HG03457 (cell line): ENCODE data around the gene ABCG5.
A peak's percentile ranks its signal among the peaks of the same experiment; 100 is the strongest.

Experiments
- ATAC-seq: cut with Tn5 transposase; IDR thresholded peaks from one replicate; pipeline ENCODE4 v1.9.1; 2021; ENCODE audit warnings: moderate number of reproducible peaks; ENCODE audit not compliant: unreplicated experiment

ABCG5 gene

GRCh38 chr2:43838560-43839267, at the start of gene ABCG5, which contains the start of gene ABCG8:
TSS of gene ABCG5 (minus strand) at chr2:43838839. CDS start at chr2:43838679, 160 bp downstream.
TSS of gene ABCG8 (plus strand) at chr2:43838971. CDS start at chr2:43839054, 83 bp downstream.
- ATAC-seq = no peak

DNA sequence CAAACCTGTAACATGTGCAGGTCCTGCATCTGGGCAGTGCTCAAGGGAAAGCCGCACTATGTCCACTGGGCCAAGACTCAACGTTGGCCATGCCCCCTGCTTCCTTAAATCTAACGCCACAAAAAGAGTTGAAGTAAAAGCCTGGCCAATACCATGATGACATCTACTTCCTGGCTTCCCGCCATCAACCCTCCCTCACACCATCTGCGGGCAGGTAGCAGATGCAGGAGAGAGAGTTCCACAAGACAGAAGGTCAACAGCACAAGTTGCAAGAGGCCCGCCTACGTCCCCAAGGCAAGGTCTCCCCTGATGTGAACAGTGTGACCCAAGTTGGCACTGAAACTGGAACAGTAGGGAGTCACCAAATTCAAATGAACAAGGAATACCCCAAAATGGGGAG, 48.5 kb upstream of the ABCG5 start:
- ATAC-seq = no peak

- no peak for ATAC-seq
Observed at GRCh38 chr2:43885132-43885632, 46.5 kb upstream of the ABCG5 start.

GRCh38 chr2:43884689-43885088, 46.0 kb upstream of the ABCG5 start:
- no peak for ATAC-seq

- ATAC-seq = no peak
Observed at GRCh38 chr2:43882312-43882711, 43.7 kb upstream of the ABCG5 start.

DNA sequence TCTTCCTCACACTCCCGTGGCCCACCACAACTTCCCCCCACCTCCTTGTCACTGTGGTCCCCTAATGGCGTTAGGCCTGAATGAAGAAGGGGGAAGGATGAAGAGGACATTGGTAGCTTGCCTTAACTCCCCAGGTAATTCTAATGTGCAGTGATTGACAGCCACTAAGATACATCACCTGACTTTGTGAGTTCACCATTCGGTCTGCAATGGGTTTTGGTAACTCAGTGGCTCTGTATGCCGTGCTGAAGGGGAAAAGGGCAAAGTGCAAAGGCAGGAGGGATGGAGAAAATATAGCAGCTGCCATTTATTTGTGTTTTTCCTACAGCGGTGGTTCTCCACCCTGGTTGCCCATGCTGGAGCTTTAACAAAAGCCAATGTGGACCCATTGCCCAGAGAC, 42.3 kb upstream of the ABCG5 start:
- ATAC-seq = no peak

DNA sequence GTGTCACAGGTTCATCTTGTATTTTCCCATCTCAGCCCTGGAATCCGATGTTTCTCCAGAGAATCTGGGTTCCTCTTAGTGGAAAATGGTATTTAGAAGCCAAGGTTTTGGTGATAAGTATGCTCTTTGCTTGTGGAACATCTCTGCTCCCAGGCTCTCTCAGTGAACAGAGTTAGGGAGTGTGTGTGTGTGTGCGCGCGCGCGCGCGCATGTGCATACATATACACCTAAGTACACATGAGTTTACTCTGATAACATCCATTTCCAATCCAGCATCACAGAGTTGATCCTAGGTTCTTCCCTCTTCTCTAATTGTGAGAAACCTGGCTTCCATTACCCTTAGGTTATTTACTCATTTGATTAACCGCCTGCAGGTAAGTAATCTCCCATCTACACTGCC, 41.8 kb upstream of the ABCG5 start:
- no peak for ATAC-seq

DNA sequence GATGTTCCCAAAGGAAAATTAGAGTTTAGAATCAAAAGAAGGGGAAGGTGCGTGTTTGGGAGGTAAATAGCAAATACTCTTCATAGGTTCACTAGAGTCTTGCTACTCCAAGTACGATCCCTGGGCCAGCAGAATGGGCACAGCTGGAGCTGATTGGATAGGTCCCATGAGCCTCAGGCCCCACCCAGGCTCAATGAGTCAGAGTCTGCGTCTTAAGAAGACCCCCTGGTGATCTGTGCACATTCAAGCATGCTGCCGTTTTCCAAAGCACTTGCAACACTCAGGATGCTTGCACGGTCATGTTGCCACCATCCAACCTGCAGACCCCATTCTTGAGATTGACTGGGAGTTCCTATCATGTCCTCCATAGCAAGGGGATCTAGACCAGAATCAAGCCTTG, 40.6 kb upstream of the ABCG5 start:
- ATAC-seq = no peak

DNA sequence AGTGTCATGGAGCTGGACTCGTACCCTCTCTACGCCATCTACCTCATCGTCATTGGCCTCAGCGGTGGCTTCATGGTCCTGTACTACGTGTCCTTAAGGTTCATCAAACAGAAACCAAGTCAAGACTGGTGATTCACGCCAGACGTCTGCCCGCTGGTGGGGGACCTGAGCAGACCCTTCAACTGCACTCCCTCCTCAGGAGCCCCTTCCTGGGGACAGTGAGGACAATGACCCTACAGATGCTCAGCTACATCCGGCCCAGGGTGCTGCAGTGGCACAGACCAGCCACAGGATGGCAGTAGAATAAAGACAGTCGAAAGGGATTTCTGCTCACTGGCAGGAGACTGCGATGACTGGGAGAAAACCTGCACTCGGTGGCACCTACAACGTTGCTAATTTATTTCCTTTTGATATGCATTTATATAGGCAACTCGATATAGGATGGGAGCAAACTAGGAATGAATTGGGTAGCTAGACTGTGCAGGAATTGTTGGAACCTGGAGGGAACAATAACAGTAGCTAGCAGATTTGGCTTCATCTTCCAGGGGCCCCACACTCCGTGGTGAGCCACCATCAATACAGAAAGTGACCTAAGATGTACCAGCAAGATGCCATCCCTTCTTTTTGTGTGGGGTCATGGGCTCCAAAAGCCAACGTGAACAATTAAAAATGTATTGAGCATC, 39.3 kb upstream of the ABCG5 start:
- ATAC-seq = peak; percentile 67

DNA sequence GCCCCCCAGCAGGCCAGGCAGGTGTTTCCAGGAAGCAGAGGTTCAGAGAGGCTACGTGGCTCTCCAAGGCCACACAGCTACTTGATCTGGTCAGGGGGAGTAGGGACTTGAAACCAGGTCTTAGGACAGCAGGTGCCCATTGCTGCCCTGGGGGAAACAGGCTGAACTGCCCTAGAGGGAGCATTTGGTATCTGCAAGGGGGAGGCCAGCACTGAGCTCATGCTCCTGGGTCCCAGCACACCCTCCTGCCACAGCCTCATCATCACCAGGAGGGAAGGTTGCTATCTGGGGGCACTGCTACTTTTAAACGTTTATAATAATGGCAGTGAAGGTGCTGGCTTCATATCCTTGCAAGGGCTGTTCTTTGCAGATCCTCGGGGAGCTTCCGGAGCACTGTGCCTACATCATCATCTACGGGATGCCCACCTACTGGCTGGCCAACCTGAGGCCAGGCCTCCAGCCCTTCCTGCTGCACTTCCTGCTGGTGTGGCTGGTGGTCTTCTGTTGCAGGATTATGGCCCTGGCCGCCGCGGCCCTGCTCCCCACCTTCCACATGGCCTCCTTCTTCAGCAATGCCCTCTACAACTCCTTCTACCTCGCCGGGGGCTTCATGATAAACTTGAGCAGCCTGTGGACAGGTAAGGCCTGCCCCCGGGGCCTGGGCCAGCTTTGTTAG, 36.3 kb upstream of the ABCG5 start:
- no peak for ATAC-seq

DNA sequence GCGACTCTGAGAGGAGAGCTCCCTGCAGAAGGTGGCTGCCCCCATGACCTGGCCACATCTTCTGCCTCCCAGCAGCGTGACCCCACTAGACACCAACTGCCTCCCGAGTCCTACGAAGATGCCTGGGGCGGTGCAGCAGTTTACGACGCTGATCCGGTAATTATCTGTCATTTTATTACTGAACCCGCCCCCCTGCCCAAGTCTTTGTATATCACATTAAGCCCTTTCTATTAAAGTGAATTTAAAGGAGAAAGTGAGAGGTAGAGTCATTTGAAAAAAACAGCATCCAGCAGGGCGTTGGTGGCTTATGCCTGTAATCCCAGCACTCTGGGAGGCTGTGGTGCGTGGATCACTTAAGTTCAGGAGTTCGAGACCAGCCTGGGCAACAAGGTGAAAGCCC, 33.5 kb upstream of the ABCG5 start:
- no peak for ATAC-seq

DNA sequence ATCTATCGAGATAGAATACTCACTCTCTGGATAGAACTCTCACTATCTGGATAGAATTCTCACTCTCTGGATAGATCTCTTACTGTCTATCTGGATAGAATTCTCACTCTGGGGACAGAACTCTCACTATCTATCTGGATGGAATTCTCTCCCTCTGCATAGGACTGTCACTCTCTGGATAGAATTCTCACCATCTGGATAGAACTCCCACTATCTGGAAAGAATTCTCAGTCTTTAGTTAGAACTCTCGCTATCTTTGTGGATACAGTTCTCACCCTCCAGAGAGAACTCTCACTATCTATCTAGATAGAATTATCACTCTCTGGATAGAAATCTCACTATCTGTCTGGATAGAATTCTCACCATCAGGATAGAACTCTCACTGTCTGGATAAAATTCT, 16.7 kb upstream of the ABCG5 start:
- ATAC-seq = no peak

GRCh38 chr2:43854671-43855070, 16.0 kb upstream of the ABCG5 start:
- no peak for ATAC-seq

GRCh38 chr2:43853141-43854081, 14.8 kb upstream of the ABCG5 start:
- ATAC-seq = no peak

DNA sequence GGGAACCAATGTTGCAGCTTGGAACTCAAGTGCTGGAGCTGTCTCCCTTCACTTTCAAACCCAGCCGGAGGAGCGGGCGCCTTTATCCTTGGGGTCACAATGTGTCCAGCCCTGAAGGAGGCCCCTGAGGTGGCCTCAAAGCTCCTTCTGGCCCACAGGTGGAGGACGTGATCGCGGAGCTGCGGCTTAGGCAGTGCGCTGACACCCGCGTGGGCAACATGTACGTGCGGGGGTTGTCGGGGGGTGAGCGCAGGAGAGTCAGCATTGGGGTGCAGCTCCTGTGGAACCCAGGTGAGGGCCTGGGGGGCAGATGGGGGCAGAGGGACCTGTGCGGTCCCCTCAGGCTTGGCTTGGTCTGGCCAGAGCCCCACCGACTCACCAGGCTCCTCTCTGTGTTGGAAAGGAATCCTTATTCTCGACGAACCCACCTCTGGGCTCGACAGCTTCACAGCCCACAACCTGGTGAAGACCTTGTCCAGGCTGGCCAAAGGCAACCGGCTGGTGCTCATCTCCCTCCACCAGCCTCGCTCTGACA, 13.6 kb upstream of the ABCG5 start:
- no peak for ATAC-seq

DNA sequence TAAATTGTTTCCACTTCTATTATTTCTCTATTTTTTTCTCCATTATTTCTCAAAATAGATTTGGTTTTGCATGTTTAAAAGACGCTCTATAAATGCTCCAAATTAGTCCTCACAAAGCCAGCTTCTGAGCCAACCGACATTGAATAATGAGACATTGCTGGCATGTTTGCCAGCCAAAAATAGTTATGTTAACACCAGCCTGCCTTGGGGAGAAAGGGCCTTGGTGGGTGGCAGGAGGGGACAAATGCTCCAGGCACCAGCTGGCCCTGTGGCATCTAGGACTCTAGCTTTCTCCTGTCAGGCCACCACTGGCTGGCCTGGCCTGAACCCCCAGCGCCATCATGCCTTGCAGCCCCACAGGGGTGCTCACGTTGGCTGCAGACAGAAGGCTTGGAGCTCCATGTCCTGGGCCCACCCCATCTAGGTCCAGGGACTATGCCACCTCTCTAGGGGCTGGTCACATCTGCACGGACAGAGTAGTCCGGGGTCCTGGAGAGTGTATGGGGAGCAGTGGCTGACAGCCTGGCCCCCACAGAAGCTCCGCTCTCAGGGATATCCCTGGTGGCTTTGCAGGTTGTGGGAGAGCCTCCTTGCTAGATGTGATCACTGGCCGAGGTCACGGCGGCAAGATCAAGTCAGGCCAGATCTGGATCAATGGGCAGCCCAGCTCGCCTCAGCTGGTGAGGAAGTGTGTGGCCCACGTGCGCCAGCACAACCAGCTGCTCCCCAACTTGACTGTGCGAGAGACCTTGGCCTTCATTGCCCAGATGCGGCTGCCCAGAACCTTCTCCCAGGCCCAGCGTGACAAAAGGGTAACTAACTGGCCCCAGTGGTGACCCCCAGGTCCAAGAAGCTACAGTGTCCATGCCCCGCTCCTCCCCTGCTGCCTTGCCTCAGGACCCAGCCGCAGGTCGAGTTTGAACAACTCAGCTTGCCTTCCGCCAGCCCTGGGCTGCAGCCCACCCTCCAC, 12.7 kb upstream of the ABCG5 start:
- no peak for ATAC-seq

GRCh38 chr2:43848214-43848613, 9.6 kb upstream of the ABCG5 start:
- ATAC-seq = no peak

GRCh38 chr2:43846140-43846793, 7.6 kb upstream of the ABCG5 start:
- ATAC-seq = no peak

DNA sequence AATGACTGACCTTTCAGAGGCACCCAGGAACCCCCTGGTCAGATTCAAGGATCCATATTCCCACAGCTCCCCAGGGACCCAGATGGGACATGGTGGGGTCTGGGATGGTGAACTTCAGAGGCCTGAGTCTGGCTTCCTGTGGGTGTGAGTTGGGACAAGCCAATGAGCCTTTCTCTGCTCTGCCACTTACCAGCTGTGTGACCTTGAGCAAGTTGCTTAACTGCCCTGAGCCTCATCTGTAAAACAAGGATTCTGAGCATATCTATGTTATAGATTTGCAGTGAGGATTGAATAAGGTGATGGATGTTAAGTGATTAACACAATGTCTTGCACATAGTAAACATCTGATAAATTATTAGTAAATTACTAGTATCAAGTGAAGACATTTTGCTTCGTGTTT, 6.5 kb upstream of the ABCG5 start:
- no peak for ATAC-seq
